ENCODE results near the gene GRID2. TPM values are rescaled to one million over a fixed set of nuclear protein-coding genes. Genes with fewer than 3 reads are reported as not detected.

Gene GRID2
- total and polyA plus RNA-seq, 2 of the 4 experiments (the other 2 are of a cell fraction) = under 0.01 TPM; not detected in 1

DNA sequence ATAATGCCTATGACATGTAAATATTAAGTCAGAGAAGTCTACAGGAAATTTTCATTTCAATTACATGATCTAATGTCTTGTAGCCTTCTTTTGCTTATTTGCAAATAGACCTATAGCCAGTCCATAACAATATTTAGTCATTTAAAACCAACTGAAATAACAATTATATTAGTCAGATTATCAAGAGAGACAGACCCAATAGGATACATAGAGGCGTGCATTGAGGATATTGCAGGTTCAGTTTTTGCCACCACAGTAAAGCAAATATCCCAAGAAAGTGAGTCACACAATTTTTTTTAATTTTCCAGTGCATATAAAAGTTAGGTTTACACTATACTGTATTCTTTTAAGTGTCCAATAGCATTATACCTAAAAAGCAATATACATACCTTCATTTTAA lies 1175.0 kb downstream of the GRID2 start:
- no CpG with 5 or more reads among the region's 1 CpG for WGBS, 2 experiments (ENCODE audit: extremely low coverage in 2 of 2, insufficient read length in 1 of 2)
- Histone ChIP-seq H3K4me3 (ENCODE audit: insufficient read depth, low read depth, low read length) (no peak overlapping the region), H2BK120ac (ENCODE audit: low read depth, low read length) (no peak overlapping the region), H3K14ac (replicated peaks; ENCODE audit: low read depth, low read length) (no peak overlapping the region), H3K79me1 (ENCODE audit: low read depth in 1 of 2, low read length in 2 of 2) (no peaks in the 10 kb centered on the region), H4K8ac (ENCODE audit: low read depth in 2 of 2, low read length in 2 of 2) (no peak overlapping the region), H2AFZ (replicated peaks; ENCODE audit: low read length, poor library complexity) (no peak overlapping the region), H2AK5ac (ENCODE audit: low read depth, low read length) (no peak overlapping the region), H3K27me3 (ENCODE audit: control insufficient read depth, insufficient read depth, low read length) (no peaks in the 10 kb centered on the region), H3K9me1 (ENCODE audit: insufficient read depth, low read length) (no peaks in the 10 kb centered on the region), H4K5ac (ENCODE audit: low read depth, low read length) (no peak overlapping the region), H3K23ac (ENCODE audit: low read depth, low read length) (no peak overlapping the region), H4K91ac (ENCODE audit: insufficient read depth, low read depth, low read length) (no peak overlapping the region), H3K27ac (ENCODE audit: insufficient read depth, low read length) (no peak overlapping the region), H3K4ac (ENCODE audit: low read depth, low read length) (no peak overlapping the region), H3K9ac (ENCODE audit: low read depth, low read length) (no peak overlapping the region), H3K56ac (ENCODE audit: extremely low read depth, insufficient read depth, low read length) (no peak overlapping the region), H2BK5ac (ENCODE audit: low read depth, low read length, poor library complexity, severe bottlenecking) (no peak overlapping the region), H2BK15ac (ENCODE audit: low read depth, low read length) (no peak overlapping the region), H2AK9ac (replicated peaks; ENCODE audit: low read depth, low read length, poor library complexity) (no peak overlapping the region), H2BK20ac (ENCODE audit: low read depth, low read length) (no peak overlapping the region), H3K9me3 (ENCODE audit: control insufficient read depth, insufficient read depth, low read length) (no peaks in the 10 kb centered on the region), H4K20me1 (ENCODE audit: insufficient read depth, low read length) (no peaks in the 10 kb centered on the region), H3K4me2 (ENCODE audit: low read depth, low read length) (no peak overlapping the region), H3K36me3 (ENCODE audit: control insufficient read depth, insufficient read depth, low read length) (no peaks in the 10 kb centered on the region), H3K4me1 (ENCODE audit: control insufficient read depth, insufficient read depth, low read length) (no peaks in the 10 kb centered on the region), H3K18ac (ENCODE audit: low read depth, low read length) (no peak overlapping the region)
- intact Hi-C loops (cut with micrococcal nuclease) (no loop called here), dilution Hi-C loops (cut with HindIII; ENCODE audit: low sequenced_read_pairs, unreplicated experiment) (no loop called here), in situ Hi-C loops (cut with MboI; ENCODE audit: low sequenced_read_pairs) (no loop called here)
- ATAC-seq (ENCODE audit: low read depth) (no peak), DNase-seq (no peak)
- ChIA-PET CTCF (no interaction called here), POLR2A (ENCODE audit: unreplicated experiment) (no interaction called here)
- TF ChIP-seq, protein P1, sequence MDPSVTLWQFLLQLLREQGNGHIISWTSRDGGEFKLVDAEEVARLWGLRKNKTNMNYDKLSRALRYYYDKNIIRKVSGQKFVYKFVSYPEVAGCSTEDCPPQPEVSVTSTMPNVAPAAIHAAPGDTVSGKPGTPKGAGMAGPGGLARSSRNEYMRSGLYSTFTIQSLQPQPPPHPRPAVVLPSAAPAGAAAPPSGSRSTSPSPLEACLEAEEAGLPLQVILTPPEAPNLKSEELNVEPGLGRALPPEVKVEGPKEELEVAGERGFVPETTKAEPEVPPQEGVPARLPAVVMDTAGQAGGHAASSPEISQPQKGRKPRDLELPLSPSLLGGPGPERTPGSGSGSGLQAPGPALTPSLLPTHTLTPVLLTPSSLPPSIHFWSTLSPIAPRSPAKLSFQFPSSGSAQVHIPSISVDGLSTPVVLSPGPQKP (IDR thresholded peaks at IDR 0.05; ENCODE audit: borderline replicate concordance, low read depth, low read length) = no peak
- TF ChIP-seq RCOR1 (IDR thresholded peaks at IDR 0.05; ENCODE audit: insufficient replicate concordance, low read length) (no peak), POLR2A (IDR thresholded peaks at IDR 0.05; ENCODE audit: low read depth, low read length) (no peak), CEBPB (IDR thresholded peaks at IDR 0.05; ENCODE audit: low read depth, low read length) (no peak), MAFK (IDR thresholded peaks at IDR 0.05; ENCODE audit: low read depth, low read length) (no peak), MXI1 (IDR thresholded peaks at IDR 0.05; ENCODE audit: borderline replicate concordance, low read depth, low read length) (no peak), RFX5 (IDR thresholded peaks at IDR 0.05; ENCODE audit: low read depth, low read length) (no peak), RAD21 (IDR thresholded peaks at IDR 0.05; ENCODE audit: low read length) (no peak), BHLHE40 (IDR thresholded peaks at IDR 0.05; ENCODE audit: low read depth, low read length) (no peak)
- TF ChIP-seq, protein P2, sequence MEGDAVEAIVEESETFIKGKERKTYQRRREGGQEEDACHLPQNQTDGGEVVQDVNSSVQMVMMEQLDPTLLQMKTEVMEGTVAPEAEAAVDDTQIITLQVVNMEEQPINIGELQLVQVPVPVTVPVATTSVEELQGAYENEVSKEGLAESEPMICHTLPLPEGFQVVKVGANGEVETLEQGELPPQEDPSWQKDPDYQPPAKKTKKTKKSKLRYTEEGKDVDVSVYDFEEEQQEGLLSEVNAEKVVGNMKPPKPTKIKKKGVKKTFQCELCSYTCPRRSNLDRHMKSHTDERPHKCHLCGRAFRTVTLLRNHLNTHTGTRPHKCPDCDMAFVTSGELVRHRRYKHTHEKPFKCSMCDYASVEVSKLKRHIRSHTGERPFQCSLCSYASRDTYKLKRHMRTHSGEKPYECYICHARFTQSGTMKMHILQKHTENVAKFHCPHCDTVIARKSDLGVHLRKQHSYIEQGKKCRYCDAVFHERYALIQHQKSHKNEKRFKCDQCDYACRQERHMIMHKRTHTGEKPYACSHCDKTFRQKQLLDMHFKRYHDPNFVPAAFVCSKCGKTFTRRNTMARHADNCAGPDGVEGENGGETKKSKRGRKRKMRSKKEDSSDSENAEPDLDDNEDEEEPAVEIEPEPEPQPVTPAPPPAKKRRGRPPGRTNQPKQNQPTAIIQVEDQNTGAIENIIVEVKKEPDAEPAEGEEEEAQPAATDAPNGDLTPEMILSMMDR (conservative IDR thresholded peaks at IDR 0.05; ENCODE audit: low read depth, low read length) = no peak
- TF ChIP-seq, protein P3, sequence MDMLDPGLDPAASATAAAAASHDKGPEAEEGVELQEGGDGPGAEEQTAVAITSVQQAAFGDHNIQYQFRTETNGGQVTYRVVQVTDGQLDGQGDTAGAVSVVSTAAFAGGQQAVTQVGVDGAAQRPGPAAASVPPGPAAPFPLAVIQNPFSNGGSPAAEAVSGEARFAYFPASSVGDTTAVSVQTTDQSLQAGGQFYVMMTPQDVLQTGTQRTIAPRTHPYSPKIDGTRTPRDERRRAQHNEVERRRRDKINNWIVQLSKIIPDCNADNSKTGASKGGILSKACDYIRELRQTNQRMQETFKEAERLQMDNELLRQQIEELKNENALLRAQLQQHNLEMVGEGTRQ (IDR thresholded peaks at IDR 0.05; ENCODE audit: low read depth, low read length) = no peak
- no TSS peak for BruUV-seq (replicated peaks)
